MM.1S (cell line): ENCODE data around the gene STARD10.

Source experiments
- DNase-seq: peaks from one replicate; pipeline ENCODE4 v3.0.0-alpha.2; 2015
- H2AFZ ChIP-seq: fragments of 300-600 bp; sonication (generic); 2 replicates; pipeline ENCODE4 v1.6.0; 2016; ENCODE audit warnings: antibody characterized with exemption, low read length
- H3F3A ChIP-seq: fragments of 300-600 bp; sonication (generic); 2 replicates; pipeline ENCODE4 v1.6.1; 2016; ENCODE audit warnings: mild to moderate bottlenecking, antibody characterized with exemption, low read length, moderate library complexity, mixed read lengths; ENCODE audit not compliant: insufficient read depth
- H3K27ac ChIP-seq: fragments of 300-600 bp; sonication (generic); 2 replicates; pipeline ENCODE4 v1.5.1; 2016; ENCODE audit warnings: mild to moderate bottlenecking, low read length
- H3K27me3 ChIP-seq: fragments of 300-600 bp; sonication (generic); replicated peaks from 2 replicates; pipeline ENCODE4 v1.6.0; 2016; ENCODE audit warnings: low read length; ENCODE audit not compliant: insufficient read depth
- H3K36me3 ChIP-seq: fragments of 300-600 bp; sonication (generic); replicated peaks from 2 replicates; pipeline ENCODE4 v1.6.1; 2016; ENCODE audit warnings: mild to moderate bottlenecking, low read length, mixed read lengths; ENCODE audit not compliant: insufficient read depth
- H3K4me1 ChIP-seq: fragments of 300-600 bp; sonication (generic); 2 replicates; pipeline ENCODE4 v1.6.1; 2016; ENCODE audit warnings: low read length, mixed read lengths
- H3K4me2 ChIP-seq: fragments of 300-600 bp; sonication (generic); 2 replicates; pipeline ENCODE4 v1.6.0; 2016; ENCODE audit warnings: low read depth, low read length
- H3K4me3 ChIP-seq: fragments of 300-600 bp; sonication (generic); 2 replicates; pipeline ENCODE4 v1.5.1; 2016; ENCODE audit warnings: low read length, mixed read lengths
- H3K79me2 ChIP-seq: fragments of 300-600 bp; sonication (generic); 2 replicates; pipeline ENCODE4 v1.6.1; 2016; ENCODE audit warnings: mixed run types, low read length, mixed read lengths
- H3K9ac ChIP-seq: fragments of 300-600 bp; sonication (generic); 2 replicates; pipeline ENCODE4 v1.6.1; 2016; ENCODE audit warnings: low read length, mixed read lengths
- H3K9me2 ChIP-seq: fragments of 300-600 bp; sonication (generic); replicated peaks from 2 replicates; pipeline ENCODE4 v1.6.1; 2016; ENCODE audit warnings: mild to moderate bottlenecking, low read length, mixed read lengths; ENCODE audit not compliant: insufficient read depth
- H3K9me3 ChIP-seq: fragments of 300-600 bp; sonication (generic); replicated peaks from 2 replicates; pipeline ENCODE4 v1.6.1; 2016; ENCODE audit warnings: mild to moderate bottlenecking, low read length, mixed read lengths; ENCODE audit not compliant: insufficient read depth
- H4K20me1 ChIP-seq: fragments of 300-600 bp; sonication (generic); 2 replicates; pipeline ENCODE4 v1.6.1; 2016; ENCODE audit warnings: mild to moderate bottlenecking, low read length, moderate library complexity, mixed read lengths; ENCODE audit not compliant: insufficient read depth
- CTCF ChIP-seq: fragments of 300-600 bp; sonication (generic); IDR thresholded peaks from 2 replicates; pipeline ENCODE4 v1.5.1; 2016; ENCODE audit warnings: antibody characterized with exemption, low read length, mixed read lengths
- EZH2 ChIP-seq: fragments of 300-600 bp; sonication (generic); optimal IDR thresholded peaks from 2 replicates; pipeline ENCODE3; 2017; ENCODE audit warnings: low read depth, mild to moderate bottlenecking, antibody characterized with exemption, low read length, mixed read lengths
- EZH2phosphoT487 ChIP-seq: fragments of 300-600 bp; sonication (generic); IDR thresholded peaks from 2 replicates; pipeline ENCODE4 v1.6.1; 2018; ENCODE audit warnings: antibody characterized with exemption, low read length

STARD10 gene

GRCh38 chr11:72774499-72774898, 19.3 kb downstream of the STARD10 start:
- H3K9ac ChIP-seq: no peak overlapping the region
- no peak for DNase-seq
- no peak for TF ChIP-seq EZH2
- no peak for TF ChIP-seq CTCF
- TF ChIP-seq EZH2phosphoT487: no peak
- H3F3A ChIP-seq: no peaks in the 10 kb centered on the region
- no peak overlapping the region for H3K27ac ChIP-seq
- no peaks in the 10 kb centered on the region for H3K9me2 ChIP-seq
- H4K20me1 ChIP-seq: no peaks in the 10 kb centered on the region
- no peak overlapping the region for H2AFZ ChIP-seq
- no peaks in the 10 kb centered on the region for H3K79me2 ChIP-seq
- no peak overlapping the region for H3K4me2 ChIP-seq
- H3K9me3 ChIP-seq: no peaks in the 10 kb centered on the region
- H3K4me1 ChIP-seq: peaks cover 10% of the 10 kb centered on the region
- H3K36me3 ChIP-seq: no peaks in the 10 kb centered on the region
- no peaks in the 10 kb centered on the region for H3K27me3 ChIP-seq
- H3K4me3 ChIP-seq: no peak overlapping the region

- Histone ChIP-seq H3K9ac (no peak overlapping the region), H3K27me3 (no peaks in the 10 kb centered on the region)
- DNase-seq: no peak
These were observed 20.2 kb downstream of the STARD10 start for GRCh38 chr11:72773696-72774095.

GRCh38 chr11:72773291-72773690, 20.6 kb downstream of the STARD10 start:
- TF ChIP-seq EZH2phosphoT487 (no peak), EZH2 (no peak), CTCF (no peak)
- Histone ChIP-seq H3K9me3 (no peaks in the 10 kb centered on the region), H3K9ac (no peak overlapping the region), H3K27ac (no peak overlapping the region), H3K4me3 (no peak overlapping the region), H4K20me1 (no peaks in the 10 kb centered on the region), H3K4me1 (peaks cover 10% of the 10 kb centered on the region), H3K9me2 (no peaks in the 10 kb centered on the region), H3K79me2 (no peaks in the 10 kb centered on the region), H3K4me2 (no peak overlapping the region), H2AFZ (no peak overlapping the region), H3F3A (no peaks in the 10 kb centered on the region), H3K36me3 (no peaks in the 10 kb centered on the region), H3K27me3 (no peaks in the 10 kb centered on the region)
- DNase-seq: no peak

More at GRCh38 chr11:72773696-72774095, 20.2 kb downstream of the STARD10 start:
- no peaks in the 10 kb centered on the region for H3K36me3 ChIP-seq
- H3K79me2 ChIP-seq: no peaks in the 10 kb centered on the region
- no peak overlapping the region for H2AFZ ChIP-seq
- H3K4me2 ChIP-seq: no peak overlapping the region
- no peaks in the 10 kb centered on the region for H4K20me1 ChIP-seq
- H3F3A ChIP-seq: no peaks in the 10 kb centered on the region
- no peaks in the 10 kb centered on the region for H3K9me2 ChIP-seq
- no peaks in the 10 kb centered on the region for H3K9me3 ChIP-seq
- TF ChIP-seq CTCF: no peak
- no peak for TF ChIP-seq EZH2
- no peak for TF ChIP-seq EZH2phosphoT487
- H3K4me1 ChIP-seq: peaks cover 10% of the 10 kb centered on the region
- no peak overlapping the region for H3K27ac ChIP-seq
- no peak overlapping the region for H3K4me3 ChIP-seq
